ENCODE data around the gene ARHGAP8. TPM values are rescaled to one million over a fixed set of nuclear protein-coding genes. Genes with fewer than 3 reads are reported as not detected.

ARHGAP8 gene
- total and polyA plus RNA-seq, 2 of the 13 experiments (the other 11 are each of a cell fraction or from before 2014, with no cell fraction given) = 0.07 TPM; not detected in 1

GRCh38 chr22:44885806-44886360 lies 133.5 kb downstream of the ARHGAP8 start:
- Histone ChIP-seq H2AFZ (ENCODE audit: low read length) (no peak overlapping the region), H3K36me3 (replicated peaks in 1 of 2; ENCODE audit: control insufficient read depth in 1 of 2, insufficient read depth in 2 of 2, low read length in 2 of 2) (no peaks in the 10 kb centered on the region), H3K9ac (ENCODE audit: insufficient read depth, low read depth, low read length) (no peak overlapping the region), H4K20me1 (ENCODE audit: insufficient read depth, low read length) (no peaks in the 10 kb centered on the region), H3K27ac (ENCODE audit: extremely low read length, insufficient read depth, low read length) (no peak overlapping the region), H3K4me1 (ENCODE audit: insufficient read depth, low read length) (no peaks in the 10 kb centered on the region), H3K27me3 (ENCODE audit: control insufficient read depth in 1 of 2, insufficient read depth in 2 of 2, low read length in 2 of 2) (peaks cover 4 to 29% of the 10 kb centered on the region in 2 experiments; a peak in 4 of 5 replicates), H3K9me3 (ENCODE audit: low read length) (no peaks in the 10 kb centered on the region), H3K79me2 (ENCODE audit: insufficient read depth, low read length) (no peaks in the 10 kb centered on the region), H3K4me3 (replicated peaks in 1 of 3; ENCODE audit: insufficient read depth in 1 of 3, low read depth in 2 of 3, low read length in 3 of 3) (no peak overlapping the region), H3K4me2 (ENCODE audit: low read depth, low read length) (no peak overlapping the region)
- TF ChIP-seq ZNF292 (CRISPR knock-in tag; IDR thresholded peaks at IDR 0.05; ENCODE audit: borderline replicate concordance, low read depth) (no peak), ATF2 (CRISPR knock-in tag; IDR thresholded peaks at IDR 0.05) (no peak), FOSL2 (CRISPR knock-in tag; IDR thresholded peaks at IDR 0.05) (no peak), NCOR1 (IDR thresholded peaks at IDR 0.05; ENCODE audit: borderline replicate concordance, low read length) (no peak), CAMTA2 (CRISPR knock-in tag; IDR thresholded peaks at IDR 0.05; ENCODE audit: borderline replicate concordance) (no peak), MTA1 (CRISPR knock-in tag; IDR thresholded peaks at IDR 0.05; ENCODE audit: borderline replicate concordance) (no peak), ZNF746 (CRISPR knock-in tag; IDR thresholded peaks at IDR 0.05) (no peak), FOXJ3 (CRISPR knock-in tag; IDR thresholded peaks at IDR 0.05; ENCODE audit: borderline replicate concordance) (no peak)
- no peak for FAIRE-seq
- no peak for ATAC-seq
- no peak for DNase-seq (ENCODE audit: low spot score)
- 4% methylated on average over 10 of the region's 14 CpGs for WGBS (ENCODE audit: low lambda C conversion rate)
- no TSS peak for BruUV-seq (replicated peaks)
- ChIA-PET POLR2A (no interaction called here), CTCF (ENCODE audit: low intra/inter-chr PET ratio, low total read pairs) (no interaction called here)
- intact Hi-C loops (cut with micrococcal nuclease; ENCODE audit: unreplicated experiment) (no loop called here), in situ Hi-C loops (cut with HindIII; ENCODE audit: extremely low pct_ligation_motif_present, low pct_unique_long_range_greater_than_20kb) (no loop called here)
